Activated CD8-positive, alpha-beta memory T cell treated with anti-CD3 and anti-CD28 coated beads, Interleukin-2, amount 50 U/mL, for 4 hours (primary cell): Measurements from ENCODE around the gene ZNF813.

Source experiments
- DNase-seq: peaks from one replicate; pipeline ENCODE4 v3.0.0-alpha.2; 2020

Gene ZNF813

DNA sequence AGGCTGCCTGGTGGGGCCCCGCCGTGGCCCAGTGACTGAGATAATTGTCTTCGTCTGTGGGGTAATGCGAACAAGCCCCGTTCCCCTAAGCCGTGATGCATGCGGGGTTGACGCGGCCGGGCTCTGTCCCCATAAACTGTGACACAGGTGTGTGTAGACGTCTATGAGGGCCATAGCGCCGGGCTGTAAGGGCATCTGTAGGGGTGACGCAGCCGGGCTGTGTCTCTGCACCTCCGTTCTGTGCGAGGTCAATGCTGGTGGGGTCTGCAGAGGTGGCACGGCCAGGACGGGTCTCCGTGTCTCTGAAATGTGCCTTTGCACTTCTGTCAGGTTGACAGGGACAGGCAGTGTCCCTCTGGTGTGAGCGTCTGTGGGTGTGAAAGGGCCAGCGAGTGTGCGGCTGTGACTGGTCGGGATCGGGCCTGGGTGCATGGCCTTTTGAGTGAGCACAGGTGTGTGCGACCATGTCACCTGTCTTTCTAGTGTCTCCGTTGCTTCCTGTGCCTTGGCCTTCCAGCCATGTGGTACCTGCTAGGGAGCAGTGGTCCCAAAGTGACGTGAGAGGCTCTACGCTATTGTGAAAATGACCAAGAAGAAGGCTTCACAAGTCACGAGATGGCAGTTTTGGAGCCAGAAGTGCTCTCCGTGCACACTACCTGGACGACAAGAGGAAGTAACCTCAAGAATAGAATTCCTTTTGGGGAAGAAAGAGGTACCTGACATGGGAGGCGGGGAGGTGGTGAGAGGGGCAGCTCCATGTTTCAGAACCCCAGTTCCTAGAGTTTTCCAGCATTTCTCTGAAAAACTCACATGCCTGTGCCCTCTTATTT lies 54.1 kb downstream of the ZNF813 start:
- peak; percentile 19 for DNase-seq

DNA sequence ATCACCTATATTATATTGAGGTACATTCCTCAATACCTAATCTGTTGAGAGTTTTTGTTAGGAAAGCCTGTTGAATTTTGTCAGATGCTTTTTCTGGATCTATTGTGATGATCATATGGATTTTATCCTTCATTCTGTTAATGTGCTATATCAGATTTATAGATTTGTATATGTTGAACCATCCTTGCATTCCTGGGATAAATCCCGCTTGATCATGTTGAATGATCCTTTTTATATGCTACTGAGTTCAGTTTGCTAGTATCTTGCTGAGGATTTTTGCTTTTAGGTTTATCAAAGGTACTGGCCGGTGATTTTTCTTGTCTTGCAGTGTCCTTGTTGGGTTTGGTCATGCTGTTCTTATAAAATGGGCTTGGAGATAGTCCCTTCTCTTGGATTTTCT lies 58.4 kb downstream of the ZNF813 start:
- DNase-seq = no peak

DNA sequence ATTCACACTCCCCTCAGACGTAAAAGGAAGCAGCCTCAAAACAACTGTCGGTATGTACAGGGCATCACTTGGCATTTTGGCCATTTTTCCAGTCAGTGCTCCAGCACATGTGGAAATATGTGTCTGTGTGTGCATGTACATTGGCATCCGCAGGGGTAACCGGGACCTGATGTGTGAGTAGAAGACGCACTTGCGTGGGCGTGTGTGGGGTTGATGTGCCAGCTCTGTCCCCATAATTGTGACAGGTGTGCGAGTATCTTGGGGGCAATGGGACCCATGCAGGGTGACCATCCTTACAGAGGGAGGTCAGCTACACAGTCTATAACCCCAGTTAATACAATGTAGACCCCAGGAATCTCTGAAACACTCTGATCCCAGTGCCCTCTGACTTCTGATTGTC lies 63.1 kb downstream of the ZNF813 start:
- no peak for DNase-seq

DNA sequence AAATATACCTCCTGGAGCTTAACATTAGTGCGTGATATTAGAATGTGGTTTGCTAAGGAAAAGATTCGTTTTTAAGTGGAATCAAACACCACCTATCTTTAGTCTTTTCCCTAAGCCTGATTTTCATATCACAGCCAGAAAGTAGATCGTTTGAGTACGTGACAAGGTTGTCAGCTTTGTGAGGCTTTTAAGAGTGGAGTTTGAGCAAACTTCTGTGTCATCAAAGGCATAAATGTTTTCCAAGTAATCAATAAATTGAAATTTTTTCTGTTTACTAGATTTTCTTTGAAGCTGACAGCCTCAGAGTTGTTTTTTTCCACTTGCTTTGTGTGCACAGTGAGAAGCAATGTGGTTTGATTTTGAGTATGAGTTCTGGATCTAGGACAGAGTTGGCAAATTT lies 63.9 kb downstream of the ZNF813 start:
- no peak for DNase-seq

DNA sequence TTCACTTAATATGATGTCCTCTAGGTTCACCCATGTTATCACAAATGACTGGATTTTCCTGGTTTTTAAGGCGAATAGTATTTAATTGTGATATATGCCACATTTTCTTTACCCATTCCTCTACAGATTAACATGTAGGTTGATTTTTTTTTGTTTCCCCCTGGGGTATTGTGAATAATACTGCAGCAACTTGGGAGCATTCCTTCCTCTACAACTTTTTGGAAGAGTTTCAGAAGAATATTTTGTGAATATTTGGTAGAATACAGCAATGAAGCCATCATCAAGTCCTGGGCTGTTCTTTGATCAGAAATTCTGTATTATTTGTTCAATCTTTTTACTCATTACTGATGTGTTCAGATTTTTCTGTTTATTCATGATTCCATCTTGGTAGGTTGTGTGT lies 64.8 kb downstream of the ZNF813 start:
- no peak for DNase-seq

DNA sequence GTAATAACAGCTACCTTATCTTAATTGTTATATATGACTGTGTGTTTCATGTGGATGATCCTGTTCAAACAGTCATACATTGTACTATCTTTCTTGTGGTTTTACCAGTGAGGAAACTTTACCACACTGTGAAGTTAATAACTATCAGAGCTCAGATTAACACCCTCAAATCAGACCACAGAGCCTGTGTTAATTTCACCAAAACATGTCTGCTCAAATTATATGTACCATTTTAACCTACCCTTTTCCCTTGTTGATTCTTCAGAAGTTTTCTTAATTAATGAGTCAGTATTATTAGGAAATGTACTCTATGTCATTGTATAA lies 68.7 kb downstream of the ZNF813 start:
- no peak for DNase-seq

DNA sequence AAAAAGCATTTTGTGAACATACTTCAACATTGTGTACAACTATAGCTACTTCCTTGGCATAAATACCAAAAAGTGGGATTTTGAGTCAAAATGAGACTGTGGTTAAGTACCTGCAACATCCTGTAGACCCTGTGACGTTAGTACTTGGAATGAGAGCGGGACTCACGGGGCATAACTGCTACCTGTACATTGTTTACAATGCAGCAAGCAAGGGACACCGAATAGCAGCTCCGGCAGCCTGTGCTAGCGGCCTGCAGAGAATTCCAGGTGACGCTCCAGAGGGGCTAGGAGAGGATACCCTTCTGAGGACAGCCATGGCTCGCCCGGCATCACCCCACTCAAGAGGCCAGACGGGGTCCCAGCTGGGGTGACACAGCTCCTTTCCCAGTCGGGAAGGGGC lies 69.6 kb downstream of the ZNF813 start:
- no peak for DNase-seq

DNA sequence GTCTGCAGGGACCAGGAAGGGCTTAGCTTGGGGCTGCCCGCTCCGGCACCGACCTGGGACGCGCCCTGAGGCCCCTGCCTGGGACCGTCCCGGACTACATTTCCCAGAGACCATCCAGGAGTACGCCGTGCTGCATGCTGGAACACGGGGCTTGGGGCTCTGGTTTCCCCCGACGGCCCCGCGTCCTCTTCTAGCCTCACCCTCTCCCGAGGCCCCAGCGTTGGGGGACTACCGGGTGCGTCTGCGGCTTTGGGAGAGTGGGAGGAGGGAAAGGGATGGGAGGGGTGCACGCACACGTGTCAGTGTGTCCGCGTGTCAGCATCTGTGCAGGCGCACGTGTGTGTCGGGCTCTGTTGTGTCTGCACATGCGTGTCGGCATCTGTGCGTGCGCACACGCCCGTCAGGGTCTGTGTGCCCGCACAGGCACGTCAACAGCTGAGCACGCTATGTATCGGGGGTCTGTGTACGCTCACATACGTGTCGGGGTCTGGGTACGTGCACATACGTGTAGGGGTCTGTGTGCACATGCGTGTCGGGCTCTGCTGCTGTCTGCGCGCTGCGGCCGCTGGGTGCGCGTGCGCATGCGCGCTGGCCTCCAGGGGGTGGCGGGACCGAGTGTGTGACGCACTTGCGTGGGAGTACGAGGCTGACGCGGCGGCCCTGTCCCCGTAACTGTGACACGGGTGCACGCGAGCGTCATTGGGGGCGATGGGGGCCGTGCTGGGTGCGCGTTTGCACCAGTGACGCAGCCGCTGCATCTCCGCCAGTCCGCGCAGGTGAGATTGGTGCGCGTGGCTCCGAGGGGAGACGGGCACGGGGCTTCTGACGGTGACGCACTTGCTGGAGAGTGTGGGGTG lies 70.2 kb downstream of the ZNF813 start, which contains the start of gene ZNF331:
TSS of gene ZNF331 (plus strand) at position 625 of the 857 bp plus-strand sequence. CDS start 31,232 bp downstream, outside the sequence.
- peak; percentile 91 for DNase-seq

DNA sequence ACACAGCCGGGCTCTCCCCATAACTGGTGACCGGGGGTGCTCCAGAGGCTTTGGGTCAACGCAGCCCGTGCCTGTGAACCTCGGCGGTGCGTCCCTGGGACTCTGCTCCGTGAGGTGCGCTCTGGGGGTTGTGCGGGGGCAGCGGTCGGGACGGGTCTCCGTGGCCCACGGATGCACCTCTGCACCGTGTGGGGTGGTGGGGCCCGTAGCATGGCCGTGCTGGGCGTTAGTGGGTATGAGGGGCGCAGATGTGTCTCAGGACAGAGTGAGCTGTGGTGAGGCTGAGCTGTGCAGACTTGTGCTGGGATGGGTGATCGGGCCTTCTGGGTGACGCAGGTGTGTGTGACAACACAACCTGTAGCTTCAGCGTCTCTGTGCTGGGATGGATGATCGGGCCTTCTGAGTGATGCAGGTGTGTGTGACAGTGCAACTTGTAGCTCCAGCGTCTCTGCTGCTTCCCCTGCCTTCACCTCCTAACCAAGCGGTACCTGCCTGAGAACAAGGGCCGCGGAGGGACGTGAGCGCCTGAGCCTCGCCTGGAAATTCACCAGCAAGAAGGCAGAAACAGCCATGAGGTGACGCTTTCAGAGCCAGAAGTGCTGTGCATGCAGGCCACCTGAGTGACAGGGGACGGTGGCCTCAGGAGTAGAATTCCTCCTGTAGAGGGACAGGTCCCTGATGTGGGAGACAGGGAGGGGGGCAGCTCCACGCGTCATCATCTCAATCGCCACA lies 71.0 kb downstream of the ZNF813 start:
- no peak for DNase-seq

DNA sequence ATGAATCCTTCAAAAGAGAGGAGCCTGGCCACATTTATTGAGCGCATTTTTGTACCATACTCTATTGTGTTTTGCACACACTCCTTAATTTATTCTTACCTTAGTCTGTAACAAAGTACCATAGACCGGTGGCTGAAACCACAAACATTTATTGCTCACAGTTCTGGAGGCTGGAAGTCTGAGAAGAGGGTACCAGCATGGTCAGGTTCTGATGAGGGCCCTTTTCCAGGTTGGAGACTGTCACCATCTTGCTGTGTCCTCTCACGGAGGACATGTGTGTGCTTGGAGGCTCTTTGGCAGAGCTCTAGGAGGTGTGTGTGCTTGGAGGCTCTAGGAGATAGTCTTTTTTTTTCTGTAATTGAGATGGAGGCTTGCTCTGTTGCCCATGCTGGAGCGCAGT lies 72.6 kb downstream of the ZNF813 start:
- no peak for DNase-seq

DNA sequence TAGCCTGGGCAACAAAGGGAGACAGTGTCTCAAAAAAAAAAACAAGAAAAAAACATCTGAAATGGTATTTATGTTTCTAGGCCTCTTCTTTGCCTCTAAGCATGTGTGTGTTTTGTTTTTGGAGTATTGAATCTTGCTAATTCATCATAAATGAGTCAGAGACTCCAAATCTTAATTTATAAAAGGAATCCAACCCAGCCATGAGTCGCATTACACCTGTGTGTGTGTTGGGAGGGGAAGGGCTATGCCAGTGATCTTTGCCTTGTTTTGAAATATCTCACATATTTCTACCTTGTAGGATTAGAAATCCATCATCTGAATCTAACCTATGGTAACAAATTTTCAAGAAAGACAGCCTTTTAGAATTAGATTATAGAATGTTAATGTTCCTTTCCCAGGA lies 74.4 kb downstream of the ZNF813 start:
- DNase-seq = no peak

DNA sequence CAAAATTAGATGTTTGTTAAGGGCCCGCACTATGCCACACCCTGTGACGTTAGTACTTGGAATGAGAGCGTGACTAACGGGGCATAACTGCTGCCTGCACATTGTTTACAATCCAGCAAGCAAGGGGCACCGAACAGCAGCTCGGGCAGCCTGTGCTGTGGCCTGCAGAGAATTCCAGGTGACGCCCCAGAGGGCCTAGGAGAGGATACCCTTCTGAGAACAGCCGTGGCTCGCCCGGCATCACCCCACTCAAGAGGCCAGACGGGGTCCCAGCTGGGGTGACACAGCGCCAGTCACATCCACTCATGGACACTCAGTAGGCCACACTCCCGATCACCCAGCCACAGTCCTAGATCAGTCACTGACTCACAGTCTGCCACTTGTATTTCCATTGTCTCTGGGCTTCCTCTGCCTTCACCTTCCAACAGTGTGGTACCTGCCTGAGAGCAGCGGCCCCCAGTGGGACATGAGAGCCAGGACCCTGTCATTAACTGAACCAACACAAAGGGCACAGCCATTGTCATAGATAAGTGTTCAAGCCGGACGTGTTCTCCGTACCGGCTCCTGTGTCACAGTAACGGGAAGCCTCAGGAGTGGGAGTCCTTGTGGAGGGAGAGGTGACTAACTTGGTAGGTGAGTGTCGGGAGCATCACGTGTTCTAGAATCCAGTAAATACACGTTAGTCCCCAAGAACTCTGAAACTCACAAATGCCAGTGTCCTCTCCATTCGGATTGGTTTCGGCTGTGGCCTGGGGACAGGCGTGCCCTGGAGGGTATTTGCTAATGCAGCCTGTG lies 77.9 kb downstream of the ZNF813 start:
- no peak for DNase-seq
